Measurements from ENCODE around the gene PCOLCE2. TPM values are rescaled to one million over a fixed set of nuclear protein-coding genes. Genes with fewer than 3 reads are reported as not detected.

Gene PCOLCE2
- total RNA-seq, 1 donor from 2014 or later = 4.2 TPM

DNA sequence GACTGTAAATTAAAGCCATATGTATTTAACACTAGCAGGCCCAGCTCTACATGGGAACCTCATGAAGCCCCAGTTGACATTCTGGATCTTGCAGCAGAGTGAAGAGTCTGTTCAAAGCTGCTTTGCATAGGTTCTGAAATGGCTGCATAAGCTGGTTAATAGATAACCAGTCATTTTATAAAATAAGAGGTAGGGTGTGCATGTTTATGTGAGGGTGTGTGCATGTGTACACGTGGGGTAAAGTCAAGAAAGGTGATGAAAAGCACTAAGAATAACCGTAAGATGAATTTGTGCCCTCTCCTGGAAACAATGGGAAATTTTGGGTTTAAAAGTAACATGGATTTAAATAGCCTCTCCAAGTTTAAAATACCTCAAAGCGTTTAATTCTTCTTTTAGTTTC lies 41.6 kb upstream of the PCOLCE2 start:
- Mint-ChIP-seq H3K4me1 (no peaks in the 10 kb centered on the region), H3K4me3 (no peak overlapping the region), H3K9me3 (no peaks in the 10 kb centered on the region), H3K27me3 (ENCODE audit: low read depth) (peaks cover 2% of the 10 kb centered on the region), H3K36me3 (no peaks in the 10 kb centered on the region), H3K27ac (no peak overlapping the region)
- TF ChIP-seq, protein P1, sequence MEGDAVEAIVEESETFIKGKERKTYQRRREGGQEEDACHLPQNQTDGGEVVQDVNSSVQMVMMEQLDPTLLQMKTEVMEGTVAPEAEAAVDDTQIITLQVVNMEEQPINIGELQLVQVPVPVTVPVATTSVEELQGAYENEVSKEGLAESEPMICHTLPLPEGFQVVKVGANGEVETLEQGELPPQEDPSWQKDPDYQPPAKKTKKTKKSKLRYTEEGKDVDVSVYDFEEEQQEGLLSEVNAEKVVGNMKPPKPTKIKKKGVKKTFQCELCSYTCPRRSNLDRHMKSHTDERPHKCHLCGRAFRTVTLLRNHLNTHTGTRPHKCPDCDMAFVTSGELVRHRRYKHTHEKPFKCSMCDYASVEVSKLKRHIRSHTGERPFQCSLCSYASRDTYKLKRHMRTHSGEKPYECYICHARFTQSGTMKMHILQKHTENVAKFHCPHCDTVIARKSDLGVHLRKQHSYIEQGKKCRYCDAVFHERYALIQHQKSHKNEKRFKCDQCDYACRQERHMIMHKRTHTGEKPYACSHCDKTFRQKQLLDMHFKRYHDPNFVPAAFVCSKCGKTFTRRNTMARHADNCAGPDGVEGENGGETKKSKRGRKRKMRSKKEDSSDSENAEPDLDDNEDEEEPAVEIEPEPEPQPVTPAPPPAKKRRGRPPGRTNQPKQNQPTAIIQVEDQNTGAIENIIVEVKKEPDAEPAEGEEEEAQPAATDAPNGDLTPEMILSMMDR (IDR thresholded peaks at IDR 0.05; ENCODE audit: unreplicated experiment) = no peak
- DNase-seq (ENCODE audit: low spot score in 2 of 2, unreplicated experiment in 2 of 2) = no peak

DNA sequence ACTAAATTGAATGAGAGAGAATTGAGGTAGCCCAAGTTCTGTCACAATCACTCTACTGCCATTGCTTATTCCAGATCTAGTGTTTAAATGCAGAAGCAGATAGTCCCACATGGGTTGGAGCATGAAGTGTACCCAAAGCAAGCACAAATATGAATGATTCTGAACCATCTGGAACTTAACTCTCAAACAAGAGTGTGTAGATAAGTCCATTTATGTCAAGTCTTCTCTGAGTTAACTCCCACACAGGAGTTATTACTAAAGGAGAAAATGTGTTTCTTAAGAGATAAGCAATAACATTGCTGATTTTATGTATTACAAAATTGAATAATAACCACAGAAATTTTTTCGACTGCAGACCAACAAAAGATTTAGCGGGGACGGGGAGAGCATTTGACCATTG lies 41.0 kb upstream of the PCOLCE2 start:
- no peaks in the 10 kb centered on the region for H3K4me1 Mint-ChIP-seq
- H3K36me3 Mint-ChIP-seq = no peaks in the 10 kb centered on the region
- H3K27ac Mint-ChIP-seq = no peak overlapping the region
- peaks cover 2% of the 10 kb centered on the region for H3K27me3 Mint-ChIP-seq (ENCODE audit: low read depth)
- H3K9me3 Mint-ChIP-seq = peaks cover under 1% of the 10 kb centered on the region
- DNase-seq (ENCODE audit: low spot score in 2 of 2, unreplicated experiment in 2 of 2) = no peak
- H3K4me3 Mint-ChIP-seq = no peak overlapping the region
- TF ChIP-seq, protein P1 (IDR thresholded peaks at IDR 0.05; ENCODE audit: unreplicated experiment) = no peak

DNA sequence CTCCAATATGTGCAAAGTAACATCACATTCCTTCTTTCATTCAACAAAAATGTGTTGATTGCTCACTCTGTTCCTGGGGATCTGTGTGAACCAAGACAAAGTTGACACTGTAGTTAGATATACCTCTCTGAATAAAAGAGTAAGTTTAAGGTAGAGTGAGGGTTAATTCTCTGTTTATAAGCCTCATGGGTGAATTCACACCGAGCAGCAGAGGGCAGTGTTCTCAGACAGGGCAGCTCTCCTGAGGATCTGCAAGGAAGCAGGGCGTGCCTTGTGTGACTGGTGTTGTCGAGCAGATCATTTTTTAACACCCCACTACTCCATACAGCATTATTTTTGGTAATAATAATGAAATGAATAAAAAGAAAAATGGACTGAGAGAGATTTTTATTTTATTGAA lies 40.2 kb upstream of the PCOLCE2 start:
- TF ChIP-seq, protein P1 (IDR thresholded peaks at IDR 0.05; ENCODE audit: unreplicated experiment) = no peak
- no peak for DNase-seq (ENCODE audit: low spot score in 2 of 2, unreplicated experiment in 2 of 2)
- H3K4me1 Mint-ChIP-seq = no peaks in the 10 kb centered on the region
- H3K27ac Mint-ChIP-seq = no peak overlapping the region
- no peaks in the 10 kb centered on the region for H3K36me3 Mint-ChIP-seq
- H3K9me3 Mint-ChIP-seq = peaks cover 7% of the 10 kb centered on the region
- H3K27me3 Mint-ChIP-seq (ENCODE audit: low read depth) = peaks cover 2% of the 10 kb centered on the region
- no peak overlapping the region for H3K4me3 Mint-ChIP-seq

DNA sequence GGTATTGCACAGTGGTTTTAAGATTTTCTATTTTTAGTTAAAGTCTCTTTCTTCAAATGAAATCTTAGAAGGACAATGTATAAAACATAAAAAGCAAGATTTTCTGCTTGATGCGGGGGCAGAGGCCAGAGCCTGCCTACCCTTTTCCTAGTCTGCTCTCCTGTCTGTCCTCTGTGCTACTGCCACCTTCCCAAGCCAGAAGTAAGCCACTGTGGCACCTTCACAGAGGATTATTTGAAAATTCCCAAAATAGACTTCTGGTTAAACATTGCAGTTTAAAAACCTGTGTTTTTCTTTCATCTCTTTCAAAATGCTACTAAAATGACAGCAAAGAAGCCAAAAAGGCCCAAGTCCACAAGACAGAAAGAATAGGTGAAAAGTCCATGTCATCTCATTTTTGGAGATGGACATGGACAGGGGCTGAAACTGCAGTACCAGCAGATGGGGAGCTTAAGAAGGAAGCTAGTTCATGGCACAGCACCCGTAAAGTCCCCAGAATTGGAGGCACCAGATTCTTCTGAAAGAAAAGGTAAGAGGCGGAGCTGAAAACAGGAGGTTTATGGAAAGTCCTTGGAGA lies 37.6 kb upstream of the PCOLCE2 start:
- Mint-ChIP-seq H3K27me3 (ENCODE audit: low read depth) (no peaks in the 10 kb centered on the region), H3K4me1 (no peaks in the 10 kb centered on the region), H3K9me3 (peaks cover 21% of the 10 kb centered on the region), H3K36me3 (peaks cover 1% of the 10 kb centered on the region), H3K4me3 (no peak overlapping the region), H3K27ac (no peak overlapping the region)
- TF ChIP-seq, protein P1 (IDR thresholded peaks at IDR 0.05; ENCODE audit: unreplicated experiment) = no peak
- DNase-seq (ENCODE audit: low spot score in 2 of 2, unreplicated experiment in 2 of 2) = no peak

DNA sequence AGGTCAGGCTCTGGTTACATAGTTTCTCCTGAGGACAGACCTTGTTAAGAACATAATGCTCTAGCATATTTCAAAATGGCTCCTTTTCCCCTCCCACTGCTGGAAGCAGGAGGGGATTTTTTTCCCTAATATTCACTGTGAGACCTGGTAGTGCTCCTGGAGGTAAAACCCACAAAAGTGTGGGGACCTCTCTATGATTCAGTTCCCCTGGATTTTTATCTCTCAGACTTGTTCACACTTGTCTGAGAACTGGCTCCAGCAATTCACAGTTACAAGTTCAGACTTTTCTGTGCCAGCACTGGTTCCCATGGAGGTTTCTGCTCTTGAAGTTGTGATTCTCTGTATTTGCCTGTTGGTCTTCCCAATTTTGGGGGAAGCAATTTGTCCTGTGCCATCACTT lies 36.3 kb upstream of the PCOLCE2 start:
- Mint-ChIP-seq H3K4me1 (no peaks in the 10 kb centered on the region), H3K4me3 (no peak overlapping the region), H3K27me3 (ENCODE audit: low read depth) (no peaks in the 10 kb centered on the region), H3K36me3 (peaks cover 1% of the 10 kb centered on the region), H3K27ac (no peak overlapping the region), H3K9me3 (peaks cover 23% of the 10 kb centered on the region)
- TF ChIP-seq, protein P1 (IDR thresholded peaks at IDR 0.05; ENCODE audit: unreplicated experiment) = no peak
- no peak for DNase-seq (ENCODE audit: low spot score in 2 of 2, unreplicated experiment in 2 of 2)

DNA sequence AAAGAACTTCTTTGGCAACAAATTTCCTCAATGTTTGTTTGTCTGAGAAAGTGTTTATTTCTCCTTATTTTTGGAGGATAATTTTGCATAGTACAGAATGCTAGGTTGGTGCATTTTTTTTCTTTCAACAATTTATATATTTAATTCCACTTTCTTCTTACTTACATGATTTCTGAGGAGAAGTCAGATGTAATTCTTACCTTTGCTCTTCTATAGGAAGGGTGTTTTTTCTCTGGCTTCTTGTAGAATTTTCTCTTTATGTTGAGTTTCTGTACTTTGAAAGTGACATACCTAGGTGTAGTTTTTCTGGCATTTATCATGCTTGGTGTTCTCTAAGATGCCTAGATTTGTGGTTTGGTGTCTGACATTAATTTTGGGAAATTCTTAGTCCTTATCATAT lies 34.8 kb upstream of the PCOLCE2 start:
- TF ChIP-seq, protein P1 (IDR thresholded peaks at IDR 0.05; ENCODE audit: unreplicated experiment) = no peak
- Mint-ChIP-seq H3K27ac (no peak overlapping the region), H3K9me3 (peaks cover 34% of the 10 kb centered on the region), H3K4me3 (no peak overlapping the region), H3K4me1 (no peaks in the 10 kb centered on the region), H3K36me3 (peaks cover 1% of the 10 kb centered on the region), H3K27me3 (ENCODE audit: low read depth) (no peaks in the 10 kb centered on the region)
- DNase-seq (ENCODE audit: low spot score in 2 of 2, unreplicated experiment in 2 of 2) = no peak

Data from mesothelial cell of epicardium (in vitro differentiated cells).